AG08395 (cell line): Measurements from ENCODE around the gene VWC2L.

Experiments
- DNase-seq: peaks from one replicate; pipeline ENCODE4 v3.0.0; 2012; ENCODE audit warnings: mixed read lengths, low spot score

The VWC2L gene

DNA sequence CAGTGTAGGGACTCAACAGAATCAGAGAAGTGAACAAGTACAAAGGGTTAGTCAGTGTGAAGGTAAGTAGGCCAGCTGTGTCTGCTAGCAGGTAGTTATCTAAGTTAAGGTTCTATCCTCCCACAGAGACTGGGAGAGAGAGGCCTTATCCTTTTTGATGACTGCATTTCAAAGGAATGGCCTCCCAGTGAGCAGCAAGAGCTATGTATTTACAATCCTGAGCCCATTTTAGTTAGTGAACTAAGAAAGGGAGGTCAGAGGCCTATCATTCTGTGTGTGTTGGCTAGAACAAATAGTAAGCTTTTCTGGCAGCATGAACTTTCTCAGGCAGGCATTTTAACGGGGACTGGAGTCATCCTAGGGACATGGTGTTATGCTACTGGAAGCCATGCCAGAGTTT, 182.9 kb downstream of the VWC2L start:
- no peak for DNase-seq

DNA sequence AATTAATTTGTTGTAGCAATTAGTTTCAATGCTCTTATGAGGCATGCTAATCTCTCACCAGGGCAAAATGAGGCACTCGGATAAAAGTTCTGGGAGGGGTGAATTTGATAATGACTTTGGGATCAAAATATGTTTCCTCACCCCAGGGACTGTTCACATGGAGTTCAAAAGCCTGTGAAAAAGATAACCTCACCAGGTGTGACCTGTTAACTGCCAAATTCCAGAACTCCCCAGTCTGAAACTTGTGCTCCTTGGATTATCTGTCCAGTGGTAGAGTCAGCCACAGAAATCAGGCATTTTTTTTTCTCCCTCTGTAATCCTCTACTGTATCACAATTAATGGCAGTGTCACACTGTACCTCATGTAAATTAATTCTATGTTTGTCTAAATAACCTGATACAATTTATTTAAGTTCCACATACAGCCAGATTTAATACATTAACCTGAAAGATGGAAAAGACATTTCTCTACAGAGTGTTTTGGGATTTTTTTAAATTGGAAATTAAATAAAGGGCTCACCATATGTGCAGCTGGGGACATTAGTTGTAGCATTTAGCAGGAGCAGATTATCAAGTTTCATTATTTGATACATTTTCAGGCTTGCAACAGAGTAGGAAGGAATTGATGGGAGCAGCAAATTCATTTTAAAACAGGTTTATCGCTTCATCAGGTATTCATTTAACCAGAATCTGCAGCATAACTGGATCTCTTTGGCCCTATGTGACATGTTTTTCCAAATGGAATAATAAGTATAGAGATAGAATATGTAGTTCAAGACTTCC, 191.2 kb downstream of the VWC2L start:
- DNase-seq = no peak

DNA sequence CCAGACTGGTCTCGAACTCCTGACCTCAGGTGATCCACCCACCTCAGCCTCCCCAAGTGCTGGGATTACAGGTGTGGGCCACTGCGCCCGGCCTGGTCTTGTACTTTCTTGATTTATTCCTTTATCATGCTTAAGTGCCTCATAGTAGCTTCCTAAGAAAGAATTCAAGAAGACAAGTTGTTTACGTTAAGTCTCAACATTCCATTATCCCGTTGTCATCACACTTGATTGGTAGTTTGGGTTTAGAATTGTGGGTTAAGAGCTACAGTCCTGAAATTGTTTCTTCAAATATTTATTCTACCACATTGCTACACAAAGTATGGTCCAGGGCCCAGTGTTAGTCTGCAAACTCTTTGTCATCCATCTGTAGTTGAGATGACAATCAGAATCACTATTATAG, 194.0 kb downstream of the VWC2L start:
- DNase-seq = peak; percentile 18

DNA sequence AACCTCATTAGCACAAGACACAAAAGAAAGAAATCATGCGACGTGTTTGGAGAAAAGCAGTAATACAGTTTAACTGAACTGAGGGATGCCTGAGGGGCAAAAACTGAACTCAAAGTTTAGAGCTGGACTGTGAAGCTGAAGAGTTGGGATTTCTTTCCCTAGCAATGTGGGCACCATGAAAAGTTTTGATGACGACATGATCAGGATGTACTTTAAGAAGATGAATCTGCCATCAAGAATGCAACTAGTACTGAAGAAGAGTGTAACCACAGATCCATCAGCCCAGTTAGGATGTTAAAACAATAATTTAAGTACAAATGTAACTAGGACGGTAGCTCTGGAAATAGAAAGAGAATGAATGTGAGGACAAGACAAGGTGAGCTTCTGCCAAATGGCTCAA, 196.2 kb downstream of the VWC2L start:
- no peak for DNase-seq

DNA sequence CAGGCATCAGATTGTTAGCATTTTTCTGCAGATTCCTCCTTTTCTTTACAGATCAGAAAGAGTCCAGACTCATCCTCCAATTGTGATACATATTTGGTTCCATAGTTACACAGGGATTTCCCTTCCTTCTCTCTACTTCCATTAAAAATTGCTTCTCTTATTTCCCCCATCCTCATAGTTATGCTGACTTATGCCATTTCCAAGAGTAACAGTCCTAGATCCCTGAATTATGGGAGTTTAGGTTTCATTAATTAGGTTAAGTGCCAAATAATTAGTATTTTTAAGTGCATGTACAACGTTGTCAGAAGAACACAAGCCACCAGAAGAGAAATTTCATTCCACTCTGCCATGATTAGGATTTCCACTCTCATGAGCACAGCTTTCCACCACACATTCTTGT, 200.2 kb downstream of the VWC2L start:
- no peak for DNase-seq

DNA sequence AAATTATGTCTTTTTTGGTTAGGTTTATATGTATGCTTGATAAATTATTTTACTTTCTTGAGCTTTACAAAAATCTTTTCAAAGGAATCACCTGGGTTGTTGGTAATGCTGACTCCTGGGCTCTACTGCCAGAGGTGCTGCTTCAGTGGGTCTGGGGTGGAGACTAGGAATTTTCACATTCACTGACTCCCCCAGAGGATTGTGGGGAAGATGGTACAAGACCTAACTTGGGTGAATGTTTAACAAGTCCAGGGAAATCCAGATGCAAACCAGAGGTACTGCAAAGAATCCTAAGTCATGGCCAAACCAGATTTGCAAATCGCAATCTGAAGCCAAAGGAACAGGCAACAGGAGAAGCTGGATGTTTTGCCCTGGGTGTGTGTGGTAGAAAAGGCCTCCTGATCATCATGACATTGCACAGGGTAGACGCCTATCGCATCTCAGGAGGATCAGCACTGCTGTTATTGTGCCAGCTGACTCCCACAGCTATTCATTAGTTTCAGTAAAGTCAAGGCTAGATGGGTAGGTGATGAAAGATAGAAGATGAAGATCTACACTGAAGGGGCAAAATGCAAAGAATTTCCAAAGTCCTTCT, 213.4 kb downstream of the VWC2L start:
- DNase-seq = no peak

DNA sequence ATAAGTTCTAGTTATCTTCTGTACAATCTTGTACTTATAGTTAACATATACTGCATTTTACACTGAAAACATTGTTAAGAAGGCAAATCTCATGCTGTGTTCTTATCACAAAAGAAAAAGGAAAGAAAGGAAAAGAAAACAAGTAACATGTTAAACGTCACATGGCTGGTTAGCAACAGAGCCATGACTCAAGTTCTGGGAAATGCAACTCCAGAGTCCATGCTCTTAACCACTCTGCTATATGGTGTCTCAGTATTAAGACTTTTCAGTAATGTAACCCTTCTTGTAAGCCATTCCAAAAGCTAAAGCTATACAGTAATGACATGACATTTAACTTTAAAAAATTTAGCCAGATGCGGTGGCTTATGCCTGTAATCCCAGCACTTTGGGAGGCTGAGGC, 217.2 kb downstream of the VWC2L start:
- DNase-seq = no peak
